ENCODE data around the gene VWA3B. TPM values are rescaled to one million over a fixed set of nuclear protein-coding genes. Genes with fewer than 3 reads are reported as not detected.

Gene VWA3B
- total RNA-seq, 1 donor from 2014 or later = not detected

GRCh38 chr2:98347298-98348065 lies 260.5 kb downstream of the VWA3B start:
- Histone ChIP-seq H3K79me2 (ENCODE audit: insufficient read depth, low read length) (no peaks in the 10 kb centered on the region), H3K4me1 (ENCODE audit: insufficient read depth, low read length) (peaks cover 6% of the 10 kb centered on the region), H3K9me3 (ENCODE audit: insufficient read depth, low read depth, low read length) (no peaks in the 10 kb centered on the region), H3K4me3 (ENCODE audit: insufficient read depth, low read depth, low read length) (no peak overlapping the region), H3K9ac (ENCODE audit: low read length) (no peak overlapping the region), H4K20me1 (ENCODE audit: insufficient read depth, low read length) (no peaks in the 10 kb centered on the region), H3K4me2 (ENCODE audit: low read length) (peak overlapping the region; percentile 82), H3K27ac (ENCODE audit: low read depth, low read length) (no peak overlapping the region), H2AFZ (ENCODE audit: low read depth, low read length) (no peak overlapping the region), H3K36me3 (ENCODE audit: insufficient read depth, low read length) (no peaks in the 10 kb centered on the region), H3K27me3 (ENCODE audit: insufficient read depth, low read length) (peaks cover 47% of the 10 kb centered on the region)
- H3K4me3 Mint-ChIP-seq (ENCODE audit: unreplicated experiment) = no peak overlapping the region
- H3K4me1 Mint-ChIP-seq (ENCODE audit: low read depth, unreplicated experiment) = peaks cover 3% of the 10 kb centered on the region
- H3K27ac Mint-ChIP-seq (ENCODE audit: unreplicated experiment) = no peak overlapping the region
- H3K9me3 Mint-ChIP-seq (ENCODE audit: unreplicated experiment) = peaks cover 21% of the 10 kb centered on the region
- no peaks in the 10 kb centered on the region for H3K36me3 Mint-ChIP-seq (ENCODE audit: low read depth, unreplicated experiment)
- no peak for DNase-seq (ENCODE audit: low read depth)
- TF ChIP-seq EZH2 (IDR thresholded peaks at IDR 0.05; ENCODE audit: insufficient read depth, low read length) (peak; percentile 57), CTCF (IDR thresholded peaks at IDR 0.05; ENCODE audit: insufficient read depth, low read depth, low read length) (no peak)
- FAIRE-seq = no peak
- H3K27me3 Mint-ChIP-seq (ENCODE audit: low read depth, unreplicated experiment) = peaks cover 79% of the 10 kb centered on the region

GRCh38 chr2:98348066-98348561 lies 261.1 kb downstream of the VWA3B start:
- H2AFZ ChIP-seq (ENCODE audit: low read depth, low read length) = no peak overlapping the region
- no peaks in the 10 kb centered on the region for H3K36me3 ChIP-seq (ENCODE audit: insufficient read depth, low read length)
- no peak for DNase-seq (ENCODE audit: low read depth)
- Mint-ChIP-seq H3K4me3 (ENCODE audit: unreplicated experiment) (no peak overlapping the region), H3K9me3 (ENCODE audit: unreplicated experiment) (peaks cover 21% of the 10 kb centered on the region), H3K27ac (ENCODE audit: unreplicated experiment) (no peak overlapping the region), H3K4me1 (ENCODE audit: low read depth, unreplicated experiment) (peaks cover 3% of the 10 kb centered on the region), H3K27me3 (ENCODE audit: low read depth, unreplicated experiment) (peaks cover 75% of the 10 kb centered on the region), H3K36me3 (ENCODE audit: low read depth, unreplicated experiment) (no peaks in the 10 kb centered on the region)
- H3K4me3 ChIP-seq (ENCODE audit: insufficient read depth, low read depth, low read length) = no peak overlapping the region
- H4K20me1 ChIP-seq (ENCODE audit: insufficient read depth, low read length) = no peaks in the 10 kb centered on the region
- TF ChIP-seq CTCF (IDR thresholded peaks at IDR 0.05; ENCODE audit: insufficient read depth, low read depth, low read length) (no peak), EZH2 (IDR thresholded peaks at IDR 0.05; ENCODE audit: insufficient read depth, low read length) (no peak)
- H3K9ac ChIP-seq (ENCODE audit: low read length) = no peak overlapping the region
- H3K27ac ChIP-seq (ENCODE audit: low read depth, low read length) = no peak overlapping the region
- FAIRE-seq = no peak
- H3K4me1 ChIP-seq (ENCODE audit: insufficient read depth, low read length) = peaks cover 6% of the 10 kb centered on the region
- peaks cover 47% of the 10 kb centered on the region for H3K27me3 ChIP-seq (ENCODE audit: insufficient read depth, low read length)
- no peaks in the 10 kb centered on the region for H3K9me3 ChIP-seq (ENCODE audit: insufficient read depth, low read depth, low read length)
- H3K79me2 ChIP-seq (ENCODE audit: insufficient read depth, low read length) = no peaks in the 10 kb centered on the region
- no peak overlapping the region for H3K4me2 ChIP-seq (ENCODE audit: low read length)

DNA sequence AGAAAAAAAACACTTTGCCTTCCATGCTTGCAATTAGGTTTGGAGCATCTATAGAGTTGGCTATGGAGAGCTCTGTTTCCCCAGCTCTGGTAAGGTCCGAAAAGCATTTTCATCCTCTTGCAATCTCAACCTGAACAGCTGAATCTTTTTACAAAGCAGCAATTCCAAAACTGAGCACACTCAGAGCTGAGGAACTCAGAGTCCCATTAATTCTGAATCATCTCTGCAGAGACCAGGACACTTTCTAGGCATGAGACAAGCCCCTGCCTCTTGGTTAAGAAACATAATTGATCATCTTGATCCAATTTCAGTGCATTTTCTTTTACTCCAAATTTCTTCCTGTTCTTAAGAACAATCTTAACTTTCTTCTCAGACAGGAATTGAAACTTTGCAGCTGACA lies 263.4 kb downstream of the VWA3B start:
- no peaks in the 10 kb centered on the region for H4K20me1 ChIP-seq (ENCODE audit: insufficient read depth, low read length)
- peaks cover 39% of the 10 kb centered on the region for H3K27me3 ChIP-seq (ENCODE audit: insufficient read depth, low read length)
- no peak overlapping the region for H3K4me3 ChIP-seq (ENCODE audit: insufficient read depth, low read depth, low read length)
- no peaks in the 10 kb centered on the region for H3K9me3 ChIP-seq (ENCODE audit: insufficient read depth, low read depth, low read length)
- FAIRE-seq (no peak), DNase-seq (ENCODE audit: low read depth) (no peak)
- H3K79me2 ChIP-seq (ENCODE audit: insufficient read depth, low read length) = no peaks in the 10 kb centered on the region
- Mint-ChIP-seq H3K27me3 (ENCODE audit: low read depth, unreplicated experiment) (peaks cover 53% of the 10 kb centered on the region), H3K27ac (ENCODE audit: unreplicated experiment) (no peak overlapping the region), H3K4me3 (ENCODE audit: unreplicated experiment) (no peak overlapping the region), H3K9me3 (ENCODE audit: unreplicated experiment) (peaks cover 20% of the 10 kb centered on the region), H3K4me1 (ENCODE audit: low read depth, unreplicated experiment) (peaks cover 3% of the 10 kb centered on the region), H3K36me3 (ENCODE audit: low read depth, unreplicated experiment) (no peaks in the 10 kb centered on the region)
- H3K27ac ChIP-seq (ENCODE audit: low read depth, low read length) = no peak overlapping the region
- TF ChIP-seq CTCF (IDR thresholded peaks at IDR 0.05; ENCODE audit: insufficient read depth, low read depth, low read length) (no peak), EZH2 (IDR thresholded peaks at IDR 0.05; ENCODE audit: insufficient read depth, low read length) (no peak)
- no peaks in the 10 kb centered on the region for H3K36me3 ChIP-seq (ENCODE audit: insufficient read depth, low read length)
- no peak overlapping the region for H2AFZ ChIP-seq (ENCODE audit: low read depth, low read length)
- H3K4me1 ChIP-seq (ENCODE audit: insufficient read depth, low read length) = peaks cover 6% of the 10 kb centered on the region
- H3K4me2 ChIP-seq (ENCODE audit: low read length) = no peak overlapping the region
- no peak overlapping the region for H3K9ac ChIP-seq (ENCODE audit: low read length)

Data from astrocyte (in vitro differentiated cells and primary cell).